Measurements from ENCODE around the gene C5AR1.
"Not testable (repeated sequence)": the region's sequence is repeated elsewhere in the genome, so short reads cannot be mapped to it uniquely, and the experiment has no call there.

The C5AR1 gene

GRCh38 chr19:47324502-47324901 is 14.8 kb downstream of the C5AR1 start:
- in situ Hi-C loops (cut with HindIII; ENCODE audit: low sequenced_read_pairs), result no loop called here

GRCh38 chr19:47330466-47330869 is 20.8 kb downstream of the C5AR1 start:
- in situ Hi-C loops (cut with HindIII; ENCODE audit: low sequenced_read_pairs), result no loop called here

- in situ Hi-C loops (cut with HindIII; ENCODE audit: low sequenced_read_pairs), result no loop called here
These were observed 21.8 kb downstream of the C5AR1 start for GRCh38 chr19:47331490-47331889.

GRCh38 chr19:47331931-47332547 is 22.4 kb downstream of the C5AR1 start, which contains the start of gene C5AR2:
C5AR2 (plus strand) TSS chr19:47332175; CDS start chr19:47340800, 8,625 bp downstream.
- in situ Hi-C loops (cut with HindIII; ENCODE audit: low sequenced_read_pairs), result no loop called here

- in situ Hi-C loops (cut with HindIII; ENCODE audit: low sequenced_read_pairs), result not testable (repeated sequence)
These were observed 27.4 kb downstream of the C5AR1 start for GRCh38 chr19:47336765-47337718.

GRCh38 chr19:47339196-47339880 is 29.7 kb downstream of the C5AR1 start:
- in situ Hi-C loops (cut with HindIII; ENCODE audit: low sequenced_read_pairs), result no loop called here

GRCh38 chr19:47340477-47341208 is 31.0 kb downstream of the C5AR1 start:
- in situ Hi-C loops (cut with HindIII; ENCODE audit: low sequenced_read_pairs), result no loop called here

- in situ Hi-C loops (cut with HindIII; ENCODE audit: low sequenced_read_pairs), result no loop called here
These were observed 32.1 kb downstream of the C5AR1 start for GRCh38 chr19:47341734-47342133.

GRCh38 chr19:47343194-47343802 is 33.6 kb downstream of the C5AR1 start:
- in situ Hi-C loops (cut with HindIII; ENCODE audit: low sequenced_read_pairs), result no loop called here

GRCh38 chr19:47344425-47344824 is 34.8 kb downstream of the C5AR1 start:
- in situ Hi-C loops (cut with HindIII; ENCODE audit: low sequenced_read_pairs), result no loop called here

GRCh38 chr19:47346024-47346423 is 36.4 kb downstream of the C5AR1 start:
- in situ Hi-C loops (cut with HindIII; ENCODE audit: low sequenced_read_pairs), result not testable (repeated sequence)

GRCh38 chr19:47348819-47349795 is 39.4 kb downstream of the C5AR1 start, which contains the start of gene DHX34:
DHX34 (plus strand) TSS chr19:47349315; CDS start chr19:47353031, 3,716 bp downstream.
- in situ Hi-C loops (cut with HindIII; ENCODE audit: low sequenced_read_pairs), result no loop called here

GRCh38 chr19:47350630-47351029 is 41.0 kb downstream of the C5AR1 start:
- in situ Hi-C loops (cut with HindIII; ENCODE audit: low sequenced_read_pairs), result loop anchor here (10.0 kb wide), 1 partner anchor 46 kb away; the partner anchor contains the start of gene C5AR1

GRCh38 chr19:47351548-47351947 is 41.9 kb downstream of the C5AR1 start:
- in situ Hi-C loops (cut with HindIII; ENCODE audit: low sequenced_read_pairs), result loop anchor here (10.0 kb wide), 1 partner anchor 47 kb away; the partner anchor contains the start of gene C5AR1

GRCh38 chr19:47352095-47352494 is 42.4 kb downstream of the C5AR1 start:
- in situ Hi-C loops (cut with HindIII; ENCODE audit: low sequenced_read_pairs), result loop anchor here (10.0 kb wide), 1 partner anchor 47 kb away; the partner anchor contains the start of gene C5AR1

GRCh38 chr19:47353307-47353712 is 43.6 kb downstream of the C5AR1 start:
- in situ Hi-C loops (cut with HindIII; ENCODE audit: low sequenced_read_pairs), result loop anchor here (10.0 kb wide), 1 partner anchor 49 kb away; the partner anchor contains the start of gene C5AR1

- in situ Hi-C loops (cut with HindIII; ENCODE audit: low sequenced_read_pairs), result loop anchor here (10.0 kb wide), 1 partner anchor 52 kb away; the partner anchor contains the start of gene C5AR1
These were observed 47.2 kb downstream of the C5AR1 start for GRCh38 chr19:47356900-47357299.

Measured in endothelial cell of hepatic sinusoid (primary cell).